SJCRH30 (cell line): ENCODE data around the gene RPTOR. TPM values are rescaled to one million over a fixed set of nuclear protein-coding genes. Genes with fewer than 3 reads are reported as not detected.

Experiments used
- DNase-seq, 2 experiments: peaks; one replicate each; pipeline ENCODE4 v3.0.0-alpha.2; 2015 to 2020
- H3K27ac ChIP-seq: fragments of 250-450 bp; sonication (Bioruptor Pico); 2 replicates; pipeline ENCODE4 v1.5.1; 2020; ENCODE audit warnings: mild to moderate bottlenecking, moderate library complexity
- H3K27me3 ChIP-seq: fragments of 250-450 bp; sonication (Bioruptor Pico); 2 replicates; pipeline ENCODE4 v1.5.1; 2020; ENCODE audit warnings: mild to moderate bottlenecking, moderate library complexity
- H3K36me3 ChIP-seq: fragments of 250-450 bp; sonication (Bioruptor Pico); 2 replicates; pipeline ENCODE4 v1.5.1; 2020; ENCODE audit warnings: mild to moderate bottlenecking, moderate library complexity
- H3K4me1 ChIP-seq: fragments of 250-450 bp; sonication (Bioruptor Pico); 2 replicates; pipeline ENCODE4 v1.5.1; 2020; ENCODE audit warnings: mild to moderate bottlenecking, moderate library complexity
- H3K4me3 ChIP-seq: fragments of 250-450 bp; sonication (Bioruptor Pico); 2 replicates; pipeline ENCODE4 v1.5.1; 2020; ENCODE audit warnings: mild to moderate bottlenecking, moderate library complexity
- H3K9me3 ChIP-seq: fragments of 250-450 bp; sonication (Bioruptor Pico); replicated peaks from 2 replicates; pipeline ENCODE4 v1.5.1; 2020; ENCODE audit warnings: mild to moderate bottlenecking, moderate library complexity
- total RNA-seq: library from RNA; depleted of rRNA; stranded (reverse); fragments of >200 nt; shearing (Covaris generic); gene quantifications from 2 replicates; pipeline ENCODE4 v1.2.3, GENCODE V29; 2014

Gene RPTOR
- total RNA-seq, 1 experiment from 2014 or later, result 43.6 TPM

- DNase-seq, result no peak
- Histone ChIP-seq H3K9me3 (no peaks in the 10 kb centered on the region), H3K27ac (no peak overlapping the region), H3K36me3 (no peaks in the 10 kb centered on the region), H3K4me1 (peaks cover 39% of the 10 kb centered on the region), H3K27me3 (no peaks in the 10 kb centered on the region), H3K4me3 (no peak overlapping the region)
These were observed 419.9 kb downstream of the RPTOR start for GRCh38 chr17:80964544-80964856.

- no peaks in the 10 kb centered on the region for H3K27me3 ChIP-seq
- no peaks in the 10 kb centered on the region for H3K36me3 ChIP-seq
- no peak overlapping the region for H3K4me3 ChIP-seq
- H3K27ac ChIP-seq, result no peak overlapping the region
- H3K9me3 ChIP-seq, result no peaks in the 10 kb centered on the region
- peaks cover 40% of the 10 kb centered on the region for H3K4me1 ChIP-seq
- DNase-seq, result no peak
These were observed 420.4 kb downstream of the RPTOR start for GRCh38 chr17:80964859-80965580.

- Histone ChIP-seq H3K4me1 (peaks cover 40% of the 10 kb centered on the region), H3K27ac (no peak overlapping the region), H3K27me3 (no peaks in the 10 kb centered on the region), H3K9me3 (no peaks in the 10 kb centered on the region), H3K4me3 (no peak overlapping the region), H3K36me3 (no peaks in the 10 kb centered on the region)
- DNase-seq, result no peak
These were observed 421.0 kb downstream of the RPTOR start for GRCh38 chr17:80965606-80966005.

- Histone ChIP-seq H3K36me3 (no peaks in the 10 kb centered on the region), H3K9me3 (no peaks in the 10 kb centered on the region), H3K4me3 (no peak overlapping the region), H3K4me1 (peaks cover 38% of the 10 kb centered on the region), H3K27ac (no peak overlapping the region), H3K27me3 (no peaks in the 10 kb centered on the region)
- DNase-seq, result no peak
These were observed 422.8 kb downstream of the RPTOR start for GRCh38 chr17:80967404-80967872.

- Histone ChIP-seq H3K4me3 (peak overlapping the region; percentile 48), H3K27me3 (no peaks in the 10 kb centered on the region), H3K36me3 (no peaks in the 10 kb centered on the region), H3K27ac (peak overlapping the region; percentile 93), H3K9me3 (no peaks in the 10 kb centered on the region), H3K4me1 (peaks cover 37% of the 10 kb centered on the region)
- DNase-seq, result peak; percentile 91 to 95
These were observed 424.0 kb downstream of the RPTOR start for GRCh38 chr17:80968602-80969029.

GRCh38 chr17:80969030-80969673 is 424.5 kb downstream of the RPTOR start:
- H3K9me3 ChIP-seq, result no peaks in the 10 kb centered on the region
- H3K4me1 ChIP-seq, result peaks cover 37% of the 10 kb centered on the region
- H3K36me3 ChIP-seq, result no peaks in the 10 kb centered on the region
- H3K27me3 ChIP-seq, result no peaks in the 10 kb centered on the region
- peak; percentile 94 to 95 for DNase-seq
- peak overlapping the region; percentile 48 for H3K4me3 ChIP-seq
- H3K27ac ChIP-seq, result peak overlapping the region; percentile 93

GRCh38 chr17:80969674-80970043 is 425.0 kb downstream of the RPTOR start:
- Histone ChIP-seq H3K27me3 (no peaks in the 10 kb centered on the region), H3K36me3 (no peaks in the 10 kb centered on the region), H3K4me1 (peaks cover 37% of the 10 kb centered on the region), H3K4me3 (peak overlapping the region; percentile 48), H3K27ac (peak overlapping the region; percentile 93), H3K9me3 (no peaks in the 10 kb centered on the region)
- DNase-seq, result no peak

GRCh38 chr17:80970044-80970761 is 425.6 kb downstream of the RPTOR start:
- peak; percentile 98 for DNase-seq
- H3K36me3 ChIP-seq, result no peaks in the 10 kb centered on the region
- no peaks in the 10 kb centered on the region for H3K27me3 ChIP-seq
- H3K27ac ChIP-seq, result peak overlapping the region; percentile 93
- H3K9me3 ChIP-seq, result no peaks in the 10 kb centered on the region
- peaks cover 37% of the 10 kb centered on the region for H3K4me1 ChIP-seq
- H3K4me3 ChIP-seq, result peak overlapping the region; percentile 48

GRCh38 chr17:80970762-80971703 is 426.4 kb downstream of the RPTOR start:
- Histone ChIP-seq H3K27ac (peak overlapping the region; percentile 93), H3K9me3 (no peaks in the 10 kb centered on the region), H3K4me1 (peaks cover 37% of the 10 kb centered on the region), H3K27me3 (no peaks in the 10 kb centered on the region), H3K4me3 (peak overlapping the region; percentile 48), H3K36me3 (no peaks in the 10 kb centered on the region)
- DNase-seq, result peak in 1 of 2 experiments; percentile 40

GRCh38 chr17:80971704-80972304 is 427.2 kb downstream of the RPTOR start:
- no peak overlapping the region for H3K27ac ChIP-seq
- H3K36me3 ChIP-seq, result no peaks in the 10 kb centered on the region
- H3K4me3 ChIP-seq, result no peak overlapping the region
- no peaks in the 10 kb centered on the region for H3K9me3 ChIP-seq
- H3K27me3 ChIP-seq, result no peaks in the 10 kb centered on the region
- peak; percentile 64 to 65 for DNase-seq
- peaks cover 37% of the 10 kb centered on the region for H3K4me1 ChIP-seq

GRCh38 chr17:80976701-80977100 is 432.1 kb downstream of the RPTOR start:
- peaks cover 3% of the 10 kb centered on the region for H3K9me3 ChIP-seq
- no peaks in the 10 kb centered on the region for H3K27me3 ChIP-seq
- no peak overlapping the region for H3K27ac ChIP-seq
- H3K4me1 ChIP-seq, result peaks cover 16% of the 10 kb centered on the region
- DNase-seq, result no peak
- H3K36me3 ChIP-seq, result no peaks in the 10 kb centered on the region
- no peak overlapping the region for H3K4me3 ChIP-seq

- H3K36me3 ChIP-seq, result no peaks in the 10 kb centered on the region
- no peak overlapping the region for H3K4me3 ChIP-seq
- DNase-seq, result no peak
- peaks cover 3% of the 10 kb centered on the region for H3K9me3 ChIP-seq
- H3K4me1 ChIP-seq, result peaks cover 12% of the 10 kb centered on the region
- H3K27me3 ChIP-seq, result 0 out of 2 replicates have a peak, but pooled peaks cover 1% of the 10 kb centered on the region
- no peak overlapping the region for H3K27ac ChIP-seq
These were observed 432.5 kb downstream of the RPTOR start for GRCh38 chr17:80977172-80977571.

- Histone ChIP-seq H3K27me3 (0 out of 2 replicates have a peak, but pooled peaks cover 6% of the 10 kb centered on the region), H3K4me1 (peaks cover 11% of the 10 kb centered on the region), H3K4me3 (no peak overlapping the region), H3K9me3 (peaks cover 3% of the 10 kb centered on the region), H3K27ac (peak overlapping the region; percentile 15), H3K36me3 (no peaks in the 10 kb centered on the region)
- peak; percentile 81 to 84 for DNase-seq
These were observed 434.2 kb downstream of the RPTOR start for GRCh38 chr17:80978499-80979497.
